C4-2B (cell line): ENCODE results near the gene FAM180B.

Source experiments
- ZFX ChIP-seq: fragments of 450-650 bp; IDR thresholded peaks from 2 replicates; pipeline ENCODE4 v1.6.1; 2017
- TF ChIP-seq, protein P1 (sequence below): fragments of 450-650 bp; conservative IDR thresholded peaks from 2 replicates; pipeline ENCODE4 v1.5.1; 2017; ENCODE audit warnings: mild to moderate bottlenecking

GRCh38 chr11:47587039-47587716 lies 700 bp downstream of the FAM180B start:
- TF ChIP-seq, protein P1, sequence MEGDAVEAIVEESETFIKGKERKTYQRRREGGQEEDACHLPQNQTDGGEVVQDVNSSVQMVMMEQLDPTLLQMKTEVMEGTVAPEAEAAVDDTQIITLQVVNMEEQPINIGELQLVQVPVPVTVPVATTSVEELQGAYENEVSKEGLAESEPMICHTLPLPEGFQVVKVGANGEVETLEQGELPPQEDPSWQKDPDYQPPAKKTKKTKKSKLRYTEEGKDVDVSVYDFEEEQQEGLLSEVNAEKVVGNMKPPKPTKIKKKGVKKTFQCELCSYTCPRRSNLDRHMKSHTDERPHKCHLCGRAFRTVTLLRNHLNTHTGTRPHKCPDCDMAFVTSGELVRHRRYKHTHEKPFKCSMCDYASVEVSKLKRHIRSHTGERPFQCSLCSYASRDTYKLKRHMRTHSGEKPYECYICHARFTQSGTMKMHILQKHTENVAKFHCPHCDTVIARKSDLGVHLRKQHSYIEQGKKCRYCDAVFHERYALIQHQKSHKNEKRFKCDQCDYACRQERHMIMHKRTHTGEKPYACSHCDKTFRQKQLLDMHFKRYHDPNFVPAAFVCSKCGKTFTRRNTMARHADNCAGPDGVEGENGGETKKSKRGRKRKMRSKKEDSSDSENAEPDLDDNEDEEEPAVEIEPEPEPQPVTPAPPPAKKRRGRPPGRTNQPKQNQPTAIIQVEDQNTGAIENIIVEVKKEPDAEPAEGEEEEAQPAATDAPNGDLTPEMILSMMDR: no peak
- TF ChIP-seq ZFX: no peak
